Uterus (tissue), 4 donors: ENCODE measurements around the gene FDX2. TPM values are rescaled to one million over a fixed set of nuclear protein-coding genes. Genes with fewer than 3 reads are reported as not detected.

ENCODE experiments used
- DNase-seq, 2 donors: peaks; one replicate each; pipeline ENCODE4 v3.0.0-alpha.2; 2019 to 2020
- H3K27ac ChIP-seq, 2 donors: fragments of 200-600 bp; sonication (generic); 1 replicate in 1 of 2; 2 replicates in 1 of 2; pipeline ENCODE4 v1.5.1; 2016 to 2018
- H3K27me3 ChIP-seq, 2 donors: fragments of 200-600 bp; sonication (generic); one replicate each; pipeline ENCODE4 v1.5.1; 2018 to 2019; ENCODE audit warnings: control low read depth in 1 of 2
- H3K36me3 ChIP-seq, 2 donors: fragments of 200-600 bp; sonication (generic); one replicate each; pipeline ENCODE4 v1.5.1; 2019; ENCODE audit warnings: control low read depth in 1 of 2
- H3K4me1 ChIP-seq, 2 donors: fragments of 200-600 bp; sonication (generic); one replicate each; pipeline ENCODE4 v1.5.1; 2018 to 2019; ENCODE audit warnings: control low read depth in 1 of 2
- H3K4me3 ChIP-seq, 2 donors: fragments of 200-600 bp; sonication (generic); 1 replicate in 1 of 2; 2 replicates in 1 of 2; pipeline ENCODE4 v1.5.1; 2018 to 2019; ENCODE audit warnings: mild to moderate bottlenecking in 1 of 2
- H3K9me3 ChIP-seq, 2 donors: fragments of 200-600 bp; sonication (generic); one replicate each; pipeline ENCODE4 v1.5.1; 2019; ENCODE audit warnings: control low read depth in 1 of 2
- CTCF ChIP-seq, 4 experiments: fragments of 200-600 bp in 2 of 4; fragments of 450-650 bp in 2 of 4; sonication (generic) in 2 of 4; IDR thresholded peaks; one replicate each; pipeline ENCODE4 v1.5.1; 2016 to 2019; ENCODE audit warnings: antibody characterized with exemption in 4 of 4, mild to moderate bottlenecking in 2 of 4, moderate library complexity in 1 of 4
- POLR2A ChIP-seq, 2 donors: fragments of 450-650 bp; IDR thresholded peaks; one replicate each; pipeline ENCODE4 v1.6.1; 2016; ENCODE audit warnings: antibody characterized with exemption in 2 of 2, mild to moderate bottlenecking in 1 of 2, moderate library complexity in 1 of 2
- intact Hi-C: fragments of 100-400 bp; cut with DNase I; formaldehyde crosslinking; loops from one replicate; pipeline ENCODE4 v1.15.1; 2023; ENCODE audit warnings: low total_unique reads
- total RNA-seq, 4 donors: library from RNA; depleted of rRNA in 3 of 4; stranded (reverse); fragments of >200 nt in 3 of 4; gene quantifications; one replicate each; pipeline versions ENCODE4 v1.1.0 to v1.2.4, GENCODE V29; 2014 to 2023
- donor health status: DM: yes; HTN: yes; CAD: no.

The FDX2 gene
- total RNA-seq, 4 donors from 2014 or later, result 1.5 to 12.7 (median 4.9) TPM

DNA sequence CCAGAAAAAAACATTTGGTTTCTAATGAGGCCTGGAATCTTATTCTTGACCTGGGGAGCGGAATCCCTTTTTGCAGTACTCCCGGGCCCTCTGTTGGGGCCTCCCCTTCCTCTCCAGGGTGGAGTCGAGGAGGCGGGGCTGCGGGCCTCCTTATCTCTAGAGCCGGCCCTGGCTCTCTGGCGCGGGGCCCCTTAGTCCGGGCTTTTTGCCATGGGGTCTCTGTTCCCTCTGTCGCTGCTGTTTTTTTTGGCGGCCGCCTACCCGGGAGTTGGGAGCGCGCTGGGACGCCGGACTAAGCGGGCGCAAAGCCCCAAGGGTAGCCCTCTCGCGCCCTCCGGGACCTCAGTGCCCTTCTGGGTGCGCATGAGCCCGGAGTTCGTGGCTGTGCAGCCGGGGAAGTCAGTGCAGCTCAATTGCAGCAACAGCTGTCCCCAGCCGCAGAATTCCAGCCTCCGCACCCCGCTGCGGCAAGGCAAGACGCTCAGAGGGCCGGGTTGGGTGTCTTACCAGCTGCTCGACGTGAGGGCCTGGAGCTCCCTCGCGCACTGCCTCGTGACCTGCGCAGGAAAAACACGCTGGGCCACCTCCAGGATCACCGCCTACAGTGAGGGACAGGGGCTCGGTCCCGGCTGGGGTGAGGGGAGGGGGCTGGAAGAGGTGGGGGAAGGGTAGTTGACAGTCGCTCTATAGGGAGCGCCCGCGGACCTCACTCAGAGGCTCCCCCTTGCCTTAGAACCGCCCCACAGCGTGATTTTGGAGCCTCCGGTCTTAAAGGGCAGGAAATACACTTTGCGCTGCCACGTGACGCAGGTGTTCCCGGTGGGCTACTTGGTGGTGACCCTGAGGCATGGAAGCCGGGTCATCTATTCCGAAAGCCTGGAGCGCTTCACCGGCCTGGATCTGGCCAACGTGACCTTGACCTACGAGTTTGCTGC lies 28.7 kb downstream of the FDX2 start, which contains the start of gene ICAM4:
TSS of gene ICAM4 (plus strand) at position 153 of the 935 bp plus-strand sequence. CDS start at position 211, 58 bp downstream.
- DNase-seq, result peak; percentile 45 to 48
- TF ChIP-seq POLR2A (IDR thresholded peaks at IDR 0.05) (no peak), CTCF (IDR thresholded peaks at IDR 0.05) (no peak)

GRCh38 chr19:10285393-10285792 lies 30.4 kb downstream of the FDX2 start:
- H3K4me1 ChIP-seq, result peaks cover 0 to 12% of the 10 kb centered on the region in 2 donors
- no peak overlapping the region for H3K27ac ChIP-seq
- TF ChIP-seq CTCF (IDR thresholded peaks at IDR 0.05) (no peak), POLR2A (IDR thresholded peaks at IDR 0.05) (no peak)
- H3K27me3 ChIP-seq, result peaks cover 22 to 24% of the 10 kb centered on the region in 2 donors
- no peak for DNase-seq
- H3K9me3 ChIP-seq, result no peaks in the 10 kb centered on the region
- H3K36me3 ChIP-seq, result no peaks in the 10 kb centered on the region
- intact Hi-C loops, result no loop called here
- no peak overlapping the region for H3K4me3 ChIP-seq

More for the DNA sequence above, 28.7 kb downstream of the FDX2 start, which contains the start of gene ICAM4:
- intact Hi-C loops, result no loop called here
- no peak within 1 kb of the TSS for H3K4me3 ChIP-seq
- peaks cover 0 to 26% of the 10 kb centered on the region in 2 donors for H3K4me1 ChIP-seq
- no peak within 1 kb of the TSS for H3K27ac ChIP-seq
- H3K36me3 ChIP-seq, result no peaks in the 10 kb centered on the region
- no peaks in the 10 kb centered on the region for H3K9me3 ChIP-seq
- peaks cover 31 to 32% of the 10 kb centered on the region in 2 donors for H3K27me3 ChIP-seq

DNA sequence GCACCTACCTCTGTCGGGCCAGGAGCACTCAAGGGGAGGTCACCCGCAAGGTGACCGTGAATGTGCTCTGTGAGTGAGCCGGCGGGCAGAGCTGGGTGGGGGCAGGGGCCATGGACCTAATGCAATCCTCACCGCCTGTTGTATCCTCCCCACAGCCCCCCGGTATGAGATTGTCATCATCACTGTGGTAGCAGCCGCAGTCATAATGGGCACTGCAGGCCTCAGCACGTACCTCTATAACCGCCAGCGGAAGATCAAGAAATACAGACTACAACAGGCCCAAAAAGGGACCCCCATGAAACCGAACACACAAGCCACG lies 30.9 kb downstream of the FDX2 start:
- peaks cover 19 to 24% of the 10 kb centered on the region in 2 donors for H3K27me3 ChIP-seq
- no peak for TF ChIP-seq CTCF (IDR thresholded peaks at IDR 0.05)
- TF ChIP-seq POLR2A (IDR thresholded peaks at IDR 0.05), result no peak
- no peak overlapping the region for H3K27ac ChIP-seq
- H3K9me3 ChIP-seq, result no peaks in the 10 kb centered on the region
- DNase-seq, result no peak
- H3K36me3 ChIP-seq, result no peaks in the 10 kb centered on the region
- H3K4me1 ChIP-seq, result peaks cover 0 to 10% of the 10 kb centered on the region in 2 donors
- intact Hi-C loops, result no loop called here
- H3K4me3 ChIP-seq, result no peak overlapping the region

- peaks cover 0 to 4% of the 10 kb centered on the region in 2 donors for H3K4me1 ChIP-seq
- TF ChIP-seq CTCF (IDR thresholded peaks at IDR 0.05) (no peak), POLR2A (IDR thresholded peaks at IDR 0.05) (no peak)
- peaks cover 13 to 19% of the 10 kb centered on the region in 2 donors for H3K27me3 ChIP-seq
- no peaks in the 10 kb centered on the region for H3K36me3 ChIP-seq
- H3K27ac ChIP-seq, result no peak overlapping the region
- intact Hi-C loops, result no loop called here
- DNase-seq, result no peak
- H3K4me3 ChIP-seq, result no peak overlapping the region
- no peaks in the 10 kb centered on the region for H3K9me3 ChIP-seq
Observed at GRCh38 chr19:10284065-10284959, 31.5 kb downstream of the FDX2 start.
